ENCODE results near the gene FHOD3. TPM values are rescaled to one million over a fixed set of nuclear protein-coding genes. Genes with fewer than 3 reads are reported as not detected.

The FHOD3 gene
- total and polyA plus RNA-seq, 2 donors = 0.90 to 4.1 TPM

Other genes starting within 250 kb of the FHOD3 start
- 34.1 TPM for gene RPRD1A, start 230.2 kb upstream of the FHOD3 start, total RNA-seq
- gene RPRD1A, start 230.2 kb upstream of the FHOD3 start, polyA plus RNA-seq = 26.6 TPM
- 20.5 TPM for gene SLC39A6, start 168.4 kb upstream of the FHOD3 start, total RNA-seq
- gene SLC39A6, start 168.4 kb upstream of the FHOD3 start, polyA plus RNA-seq = 12.8 TPM
- 62.5 TPM for gene ELP2, start 167.8 kb upstream of the FHOD3 start, total RNA-seq
- 108 TPM for gene ELP2, start 167.8 kb upstream of the FHOD3 start, polyA plus RNA-seq
- 0.19 TPM for gene MOCOS, start 110.2 kb upstream of the FHOD3 start, total RNA-seq
- gene MOCOS, start 110.2 kb upstream of the FHOD3 start, polyA plus RNA-seq = 2.5 TPM

Measured in thymus (tissue), 2 donors.